ENCODE results near the gene POU2F1. TPM values are rescaled to one million over a fixed set of nuclear protein-coding genes. Genes with fewer than 3 reads are reported as not detected.

The POU2F1 gene
- total RNA-seq, 4 donors from 2014 or later = 8.7 to 34.0 (median 9.6) TPM

DNA sequence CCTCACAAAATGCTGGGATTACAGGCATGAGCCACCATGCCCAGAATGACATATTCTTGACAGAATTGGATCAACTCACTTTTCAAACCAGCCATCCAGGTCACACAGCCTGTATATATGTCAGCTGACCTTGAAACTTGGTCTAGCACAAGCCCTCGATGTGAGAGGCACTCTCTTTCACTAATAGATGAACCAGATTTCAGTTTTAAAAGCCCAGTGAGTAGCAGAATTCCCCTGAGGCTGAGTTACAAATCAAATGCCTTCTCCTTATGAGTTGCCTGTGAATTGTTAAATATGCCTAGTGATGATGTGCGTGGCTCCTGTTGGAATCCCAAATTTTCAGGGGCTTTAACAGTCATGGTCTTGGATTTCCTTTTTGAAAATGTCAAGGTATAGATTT, 208.9 kb downstream of the POU2F1 start:
- WGBS, 2 donors = 62 to 69% methylated on average over 2 of the region's 2 CpGs
- H3K4me3 ChIP-seq (ENCODE audit: low read depth, poor library complexity, severe bottlenecking) = no peak overlapping the region
- intact Hi-C loops (cut with DNase I; ENCODE audit: low total_unique reads) = no loop called here
- no peak for TF ChIP-seq POLR2A (IDR thresholded peaks at IDR 0.05)
- TF ChIP-seq, protein P1, sequence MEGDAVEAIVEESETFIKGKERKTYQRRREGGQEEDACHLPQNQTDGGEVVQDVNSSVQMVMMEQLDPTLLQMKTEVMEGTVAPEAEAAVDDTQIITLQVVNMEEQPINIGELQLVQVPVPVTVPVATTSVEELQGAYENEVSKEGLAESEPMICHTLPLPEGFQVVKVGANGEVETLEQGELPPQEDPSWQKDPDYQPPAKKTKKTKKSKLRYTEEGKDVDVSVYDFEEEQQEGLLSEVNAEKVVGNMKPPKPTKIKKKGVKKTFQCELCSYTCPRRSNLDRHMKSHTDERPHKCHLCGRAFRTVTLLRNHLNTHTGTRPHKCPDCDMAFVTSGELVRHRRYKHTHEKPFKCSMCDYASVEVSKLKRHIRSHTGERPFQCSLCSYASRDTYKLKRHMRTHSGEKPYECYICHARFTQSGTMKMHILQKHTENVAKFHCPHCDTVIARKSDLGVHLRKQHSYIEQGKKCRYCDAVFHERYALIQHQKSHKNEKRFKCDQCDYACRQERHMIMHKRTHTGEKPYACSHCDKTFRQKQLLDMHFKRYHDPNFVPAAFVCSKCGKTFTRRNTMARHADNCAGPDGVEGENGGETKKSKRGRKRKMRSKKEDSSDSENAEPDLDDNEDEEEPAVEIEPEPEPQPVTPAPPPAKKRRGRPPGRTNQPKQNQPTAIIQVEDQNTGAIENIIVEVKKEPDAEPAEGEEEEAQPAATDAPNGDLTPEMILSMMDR (IDR thresholded peaks at IDR 0.05) = no peak
- no peak for DNase-seq (ENCODE audit: low spot score in 2 of 2)

DNA sequence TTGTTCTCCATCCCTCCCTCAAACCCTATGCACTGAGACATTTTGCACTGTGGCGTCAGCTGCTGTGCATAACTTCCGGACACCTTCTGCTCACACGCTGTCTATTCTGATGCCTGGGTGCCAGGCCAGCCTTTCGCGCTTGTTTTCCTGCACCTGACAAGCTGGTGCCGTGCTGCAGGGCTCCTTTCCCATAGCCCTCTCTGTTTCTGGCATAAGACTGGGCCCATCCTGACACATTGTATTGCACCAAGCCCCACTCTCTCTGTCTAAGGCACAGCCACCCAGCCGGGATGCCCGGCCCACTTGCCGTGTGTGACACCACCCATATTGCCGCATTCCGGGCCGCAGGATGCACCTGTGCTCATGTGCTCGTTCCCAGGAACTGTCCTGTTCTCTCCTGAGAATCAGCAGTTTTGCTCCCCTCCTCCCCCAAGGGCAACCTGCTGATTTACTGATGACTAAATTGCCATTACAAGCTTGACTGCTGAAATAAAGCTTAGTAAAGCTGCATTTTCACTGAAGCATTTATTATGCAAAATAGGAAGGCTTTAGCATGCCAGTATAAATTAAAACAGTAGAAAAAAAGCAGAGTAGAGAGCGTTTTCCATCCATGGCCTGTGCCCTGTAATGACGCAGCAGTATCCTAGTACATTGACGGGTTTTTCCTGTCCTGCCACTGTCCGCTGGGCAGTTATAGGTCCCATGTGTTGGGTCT, 209.6 kb downstream of the POU2F1 start:
- intact Hi-C loops (cut with DNase I; ENCODE audit: low total_unique reads) = no loop called here
- DNase-seq (ENCODE audit: low spot score in 2 of 2) = peak in 1 of 2 donors; percentile 77
- no peak for TF ChIP-seq POLR2A (IDR thresholded peaks at IDR 0.05)
- TF ChIP-seq, protein P1 (IDR thresholded peaks at IDR 0.05) = no peak
- H3K4me3 ChIP-seq (ENCODE audit: low read depth, poor library complexity, severe bottlenecking) = no peak overlapping the region
- 80 to 82% methylated on average over 17 of the region's 17 CpGs for WGBS, 2 donors

DNA sequence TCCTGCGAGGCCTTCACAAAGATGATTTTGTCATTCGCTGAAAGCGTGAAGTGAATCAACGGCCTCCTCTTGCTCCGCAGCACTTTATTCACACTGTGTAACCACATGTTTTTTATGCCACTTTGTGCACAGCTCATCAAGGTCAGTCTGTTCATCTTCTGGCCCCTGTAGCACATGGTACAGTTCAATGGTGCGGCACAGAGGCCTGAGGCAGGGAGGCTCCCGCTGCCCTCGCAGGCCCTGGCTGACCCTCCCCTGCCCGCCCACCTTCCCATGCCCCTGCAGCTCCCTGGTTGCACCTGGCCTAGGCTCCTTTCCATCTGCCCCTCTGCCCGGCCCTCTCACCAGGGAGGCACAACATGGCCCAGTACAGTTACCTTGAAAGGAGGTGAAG, 210.2 kb downstream of the POU2F1 start:
- peak in 1 of 2 donors; percentile 70 for DNase-seq (ENCODE audit: low spot score in 2 of 2)
- WGBS, 2 donors = 85 to 87% methylated on average over 10 of the region's 10 CpGs
- intact Hi-C loops (cut with DNase I; ENCODE audit: low total_unique reads) = no loop called here
- H3K4me3 ChIP-seq (ENCODE audit: low read depth, poor library complexity, severe bottlenecking) = no peak overlapping the region
- no peak for TF ChIP-seq POLR2A (IDR thresholded peaks at IDR 0.05)
- TF ChIP-seq, protein P1 (IDR thresholded peaks at IDR 0.05) = no peak

DNA sequence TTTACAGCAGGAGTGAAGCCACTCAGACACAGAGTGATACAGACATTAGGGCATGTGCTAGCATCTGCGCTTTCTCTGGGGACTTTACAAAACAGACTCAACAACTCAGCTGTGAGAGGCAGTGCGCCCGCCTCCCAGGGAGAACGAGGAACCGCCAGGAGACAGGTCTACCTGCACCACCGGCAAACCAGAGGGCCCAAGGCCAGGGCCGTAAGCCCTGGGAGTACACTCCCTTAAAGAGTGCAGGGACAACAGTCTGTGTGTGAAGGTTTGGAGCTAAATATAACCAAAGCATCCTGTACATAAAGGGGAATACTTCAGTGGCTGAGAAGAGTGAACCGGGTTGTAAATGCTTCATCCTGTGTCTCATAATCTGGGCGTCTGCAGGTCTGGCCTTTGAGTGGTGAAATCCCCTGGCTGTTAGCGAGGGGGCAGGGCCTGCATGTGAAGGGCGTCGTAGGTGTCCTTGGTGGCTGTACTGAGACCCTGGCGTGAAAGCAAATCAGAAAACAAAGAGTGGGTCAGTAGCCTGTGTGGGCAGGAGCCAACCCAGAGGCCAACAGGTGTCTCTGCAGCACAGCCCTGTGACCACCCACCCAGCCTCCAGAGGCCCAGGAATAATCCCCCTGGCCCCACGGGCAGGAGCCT, 210.7 kb downstream of the POU2F1 start:
- 76 to 78% methylated on average over 14 of the region's 14 CpGs for WGBS, 2 donors
- no peak overlapping the region for H3K4me3 ChIP-seq (ENCODE audit: low read depth, poor library complexity, severe bottlenecking)
- intact Hi-C loops (cut with DNase I; ENCODE audit: low total_unique reads) = no loop called here
- peak in 1 of 2 donors; percentile 69 for DNase-seq (ENCODE audit: low spot score in 2 of 2)
- TF ChIP-seq POLR2A (IDR thresholded peaks at IDR 0.05) = no peak
- TF ChIP-seq, protein P1 (IDR thresholded peaks at IDR 0.05) = no peak

DNA sequence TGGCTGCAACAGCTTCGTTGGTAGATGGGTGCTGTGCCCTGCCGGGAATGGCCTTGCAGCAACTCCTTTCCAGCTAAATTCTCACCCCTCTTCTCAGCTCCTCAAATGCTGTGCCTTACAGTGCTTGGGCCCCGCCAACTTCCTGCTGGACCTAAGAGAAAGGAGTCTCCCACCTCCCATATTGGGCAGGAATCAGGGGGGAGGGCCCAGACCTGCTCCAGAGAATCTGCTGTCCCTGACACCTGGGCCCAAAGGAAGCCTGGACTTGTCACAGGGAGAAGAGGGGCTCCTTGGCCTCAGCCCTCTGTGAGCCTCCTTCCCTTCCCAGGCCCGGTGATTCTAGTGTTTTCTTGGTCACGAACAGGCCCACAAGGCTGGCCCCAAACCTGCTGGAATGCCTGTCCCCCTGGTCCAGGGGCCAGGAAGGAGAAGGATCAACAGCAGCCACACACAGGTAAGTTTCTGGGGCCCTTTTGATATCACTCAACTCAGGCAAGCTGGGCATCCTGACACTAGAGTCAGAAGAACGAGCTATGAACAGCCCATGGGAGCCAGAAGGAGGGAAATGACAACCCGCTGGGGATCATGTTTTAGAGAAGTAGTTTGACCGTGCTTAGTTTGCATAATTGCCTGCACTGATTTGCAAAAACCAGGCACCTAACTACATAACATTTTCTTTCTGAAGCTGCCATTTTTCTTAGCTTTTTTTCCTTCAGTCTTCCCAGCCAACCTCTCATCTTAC, 211.4 kb downstream of the POU2F1 start:
- peak in 1 of 2 donors; percentile 64 for DNase-seq (ENCODE audit: low spot score in 2 of 2)
- no peak overlapping the region for H3K4me3 ChIP-seq (ENCODE audit: low read depth, poor library complexity, severe bottlenecking)
- WGBS, 2 donors = 85 to 90% methylated on average over 8 of the region's 8 CpGs
- intact Hi-C loops (cut with DNase I; ENCODE audit: low total_unique reads) = no loop called here
- TF ChIP-seq, protein P1 (IDR thresholded peaks at IDR 0.05) = no peak

All from lower leg skin (tissue), 4 donors.